ENCODE data around the gene RMND5B. TPM values are rescaled to one million over a fixed set of nuclear protein-coding genes. Genes with fewer than 3 reads are reported as not detected.

RMND5B gene
- total RNA-seq, 4 donors from 2014 or later: 36.7 to 149 (median 37.8) TPM

DNA sequence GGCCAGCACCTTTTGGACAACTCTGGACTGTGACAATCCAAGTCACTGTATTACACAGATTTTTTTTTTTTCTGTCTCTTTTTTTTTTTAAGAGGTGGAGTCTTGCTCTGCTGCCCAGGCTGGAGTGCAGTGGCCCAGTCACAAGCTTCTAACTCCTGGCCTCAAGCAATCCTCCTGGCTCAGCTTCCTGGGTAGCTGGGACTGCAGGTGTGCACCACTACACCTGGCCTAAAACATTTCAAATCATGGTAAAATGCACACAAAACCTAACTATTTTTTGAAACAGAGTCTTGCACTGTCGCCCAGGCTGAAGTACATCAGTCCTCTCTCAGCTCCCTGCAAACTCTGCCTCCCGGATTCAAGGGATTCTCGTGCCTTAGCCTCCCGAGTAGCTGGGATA lies 24.7 kb upstream of the RMND5B start:
- H3K4me3 ChIP-seq: no peak overlapping the region
- H3K27ac ChIP-seq: no peak overlapping the region

DNA sequence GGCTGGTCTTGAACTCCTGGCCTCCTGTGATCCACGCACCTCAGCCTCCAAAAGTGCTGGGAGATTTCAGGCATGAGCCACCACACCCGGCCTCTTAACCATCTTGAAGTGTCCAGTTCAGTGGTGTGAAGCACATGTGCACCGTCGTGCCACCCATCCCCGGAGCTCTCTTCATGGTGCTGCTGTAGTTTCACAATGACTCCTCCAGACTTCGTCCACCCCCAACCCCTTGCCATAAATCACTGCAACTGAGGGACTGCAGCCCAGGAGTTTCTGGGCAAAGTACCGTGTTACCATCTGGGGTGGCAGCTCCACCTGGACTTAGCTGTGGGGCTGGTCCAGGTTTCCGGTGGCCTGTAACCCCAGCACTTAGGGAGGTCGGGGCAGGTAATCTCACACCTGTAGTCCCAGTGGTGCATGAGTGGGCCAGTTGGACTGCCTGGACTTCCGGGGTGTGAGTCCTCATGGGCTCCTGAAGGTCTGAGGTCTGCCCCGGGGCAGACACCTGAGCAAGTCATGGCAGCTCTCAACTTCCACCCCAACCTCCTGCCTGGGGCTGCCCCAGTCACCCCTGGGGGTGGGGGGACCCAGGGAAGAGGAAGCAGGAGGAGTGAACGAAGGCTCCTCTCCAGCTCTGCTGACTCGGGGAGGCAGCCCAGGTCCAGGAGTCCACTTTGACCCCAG lies 24.1 kb upstream of the RMND5B start:
- WGBS, 2 donors (ENCODE audit: low coverage in 1 of 2): 67 to 86% methylated on average over 5 to 12 of the region's 13 CpGs
- intact Hi-C loops (cut with DNase I; ENCODE audit: low total_unique reads): no loop called here
- Histone ChIP-seq H3K27ac (no peak overlapping the region), H3K27me3 (peaks cover 3% of the 10 kb centered on the region), H3K9me3 (no peaks in the 10 kb centered on the region), H3K36me3 (no peaks in the 10 kb centered on the region), H3K4me3 (no peak overlapping the region), H3K4me1 (peaks cover 0 to 26% (median 10%) of the 10 kb centered on the region in 4 donors)
- no peak for DNase-seq
- TF ChIP-seq EP300 (IDR thresholded peaks at IDR 0.05; ENCODE audit: low read depth) (no peak), POLR2AphosphoS5 (IDR thresholded peaks at IDR 0.05) (no peak), POLR2A (IDR thresholded peaks at IDR 0.05) (no peak)
- TF ChIP-seq, protein P1, sequence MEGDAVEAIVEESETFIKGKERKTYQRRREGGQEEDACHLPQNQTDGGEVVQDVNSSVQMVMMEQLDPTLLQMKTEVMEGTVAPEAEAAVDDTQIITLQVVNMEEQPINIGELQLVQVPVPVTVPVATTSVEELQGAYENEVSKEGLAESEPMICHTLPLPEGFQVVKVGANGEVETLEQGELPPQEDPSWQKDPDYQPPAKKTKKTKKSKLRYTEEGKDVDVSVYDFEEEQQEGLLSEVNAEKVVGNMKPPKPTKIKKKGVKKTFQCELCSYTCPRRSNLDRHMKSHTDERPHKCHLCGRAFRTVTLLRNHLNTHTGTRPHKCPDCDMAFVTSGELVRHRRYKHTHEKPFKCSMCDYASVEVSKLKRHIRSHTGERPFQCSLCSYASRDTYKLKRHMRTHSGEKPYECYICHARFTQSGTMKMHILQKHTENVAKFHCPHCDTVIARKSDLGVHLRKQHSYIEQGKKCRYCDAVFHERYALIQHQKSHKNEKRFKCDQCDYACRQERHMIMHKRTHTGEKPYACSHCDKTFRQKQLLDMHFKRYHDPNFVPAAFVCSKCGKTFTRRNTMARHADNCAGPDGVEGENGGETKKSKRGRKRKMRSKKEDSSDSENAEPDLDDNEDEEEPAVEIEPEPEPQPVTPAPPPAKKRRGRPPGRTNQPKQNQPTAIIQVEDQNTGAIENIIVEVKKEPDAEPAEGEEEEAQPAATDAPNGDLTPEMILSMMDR (IDR thresholded peaks at IDR 0.05): no peak
- in situ Hi-C loops (cut with MboI; ENCODE audit: low pct_ligation_motif_present in 1 of 4, low pct_unique_long_range_greater_than_20kb in 1 of 4, low sequenced_read_pairs in 3 of 4): no loop called here

More for the DNA sequence above, 24.7 kb upstream of the RMND5B start:
- 63 to 75% methylated on average over 4 of the region's 4 CpGs for WGBS, 2 donors (ENCODE audit: low coverage in 1 of 2)
- Histone ChIP-seq H3K36me3 (no peaks in the 10 kb centered on the region), H3K9me3 (no peaks in the 10 kb centered on the region), H3K27me3 (no peaks in the 10 kb centered on the region), H3K4me1 (peaks cover 0 to 26% (median 10%) of the 10 kb centered on the region in 4 donors)
- intact Hi-C loops (cut with DNase I; ENCODE audit: low total_unique reads): no loop called here
- DNase-seq: no peak
- TF ChIP-seq EP300 (IDR thresholded peaks at IDR 0.05; ENCODE audit: low read depth) (no peak), POLR2A (IDR thresholded peaks at IDR 0.05) (no peak), POLR2AphosphoS5 (IDR thresholded peaks at IDR 0.05) (no peak)
- TF ChIP-seq, protein P1 (IDR thresholded peaks at IDR 0.05): no peak
- in situ Hi-C loops (cut with MboI; ENCODE audit: low pct_ligation_motif_present in 1 of 4, low pct_unique_long_range_greater_than_20kb in 1 of 4, low sequenced_read_pairs in 3 of 4): no loop called here

DNA sequence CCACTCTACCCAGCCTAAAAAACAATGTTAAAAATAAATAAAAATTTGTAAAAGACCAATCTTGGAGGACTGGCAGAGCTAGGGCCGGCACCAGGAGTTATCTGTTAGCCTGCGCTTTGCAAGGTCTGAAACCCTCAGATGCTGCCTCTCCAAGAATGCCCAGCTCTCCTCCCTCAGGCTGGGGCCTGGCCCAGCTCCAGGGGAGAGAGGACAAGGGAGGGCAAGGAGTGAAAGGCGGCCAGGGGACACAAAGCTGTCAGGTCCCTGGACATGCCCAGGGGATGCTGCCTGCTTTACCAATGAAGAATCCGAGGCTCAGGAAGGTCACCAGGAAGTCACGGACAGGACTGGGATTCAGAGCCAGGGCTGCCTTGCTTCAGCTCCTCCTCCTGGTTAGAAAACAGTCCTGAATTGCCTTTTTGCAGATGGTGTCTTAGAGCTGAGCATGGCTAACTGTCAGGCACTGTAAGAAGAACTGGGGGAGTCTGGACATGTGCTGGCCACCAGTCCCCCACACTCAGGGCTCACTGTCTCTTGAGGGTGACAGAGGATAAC lies 23.0 kb upstream of the RMND5B start:
- in situ Hi-C loops (cut with MboI; ENCODE audit: low pct_ligation_motif_present in 1 of 4, low pct_unique_long_range_greater_than_20kb in 1 of 4, low sequenced_read_pairs in 3 of 4) (no loop called here), intact Hi-C loops (cut with DNase I; ENCODE audit: low total_unique reads) (no loop called here)
- Histone ChIP-seq H3K36me3 (no peaks in the 10 kb centered on the region), H3K4me3 (no peak overlapping the region), H3K9me3 (no peaks in the 10 kb centered on the region), H3K4me1 (peaks cover 0 to 26% (median 10%) of the 10 kb centered on the region in 4 donors), H3K27ac (no peak overlapping the region), H3K27me3 (peaks cover 10% of the 10 kb centered on the region)
- no peak for DNase-seq
- WGBS, 2 donors (ENCODE audit: low coverage in 1 of 2): 50 to 52% methylated on average over 1 to 5 of the region's 5 CpGs
- TF ChIP-seq, protein P1 (IDR thresholded peaks at IDR 0.05): no peak
- TF ChIP-seq EP300 (IDR thresholded peaks at IDR 0.05; ENCODE audit: low read depth) (no peak), POLR2A (IDR thresholded peaks at IDR 0.05) (no peak), POLR2AphosphoS5 (IDR thresholded peaks at IDR 0.05) (no peak)

DNA sequence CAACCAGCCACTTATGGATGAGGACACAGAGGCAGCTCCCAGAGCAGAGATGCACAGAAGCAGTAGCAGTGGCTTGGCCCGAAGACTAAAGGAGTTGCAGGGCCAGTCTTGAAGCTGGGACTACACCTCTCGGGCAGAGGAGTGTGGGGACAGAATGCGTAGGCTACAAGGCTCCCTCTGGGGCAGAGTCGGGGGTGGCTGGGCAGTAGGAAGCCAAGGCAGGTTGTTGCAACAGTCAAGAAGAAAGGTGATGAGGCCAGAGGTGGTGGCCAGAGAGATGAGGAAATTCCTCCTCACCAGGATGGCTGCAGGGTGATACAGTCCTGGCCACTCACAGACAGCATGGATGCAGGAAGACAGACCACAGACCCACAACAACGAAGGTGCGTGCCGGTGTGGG lies 22.4 kb upstream of the RMND5B start:
- 78% methylated on average over 7 of the region's 7 CpGs; no CpG with 5 or more reads in 1 of the 2 donors for WGBS, 2 donors (ENCODE audit: low coverage in 1 of 2)
- Histone ChIP-seq H3K9me3 (no peaks in the 10 kb centered on the region), H3K36me3 (no peaks in the 10 kb centered on the region), H3K4me3 (no peak overlapping the region), H3K27me3 (peaks cover 16% of the 10 kb centered on the region), H3K4me1 (peaks cover 0 to 29% (median 15%) of the 10 kb centered on the region in 4 donors), H3K27ac (no peak overlapping the region)
- intact Hi-C loops (cut with DNase I; ENCODE audit: low total_unique reads): no loop called here
- in situ Hi-C loops (cut with MboI; ENCODE audit: low pct_ligation_motif_present in 1 of 4, low pct_unique_long_range_greater_than_20kb in 1 of 4, low sequenced_read_pairs in 3 of 4): no loop called here
- DNase-seq: no peak
- TF ChIP-seq EP300 (IDR thresholded peaks at IDR 0.05; ENCODE audit: low read depth) (no peak), POLR2AphosphoS5 (IDR thresholded peaks at IDR 0.05) (no peak), POLR2A (IDR thresholded peaks at IDR 0.05) (no peak)
- TF ChIP-seq, protein P1 (IDR thresholded peaks at IDR 0.05): no peak
